Thoracic aorta (tissue), 2 donors: ENCODE results near the gene GAS1. TPM values are rescaled to one million over a fixed set of nuclear protein-coding genes. Genes with fewer than 3 reads are reported as not detected.

Experiments
- ATAC-seq: fragments of 150-250 bp; one replicate; pipeline ENCODE4 v1.8.0; 2017; ENCODE audit warnings: low read depth; ENCODE audit not compliant: insufficient number of reproducible peaks, low FRiP score
- DNase-seq: peaks from one replicate; pipeline ENCODE4 v3.0.0-alpha.2; 2020; ENCODE audit warnings: low spot score
- H3K27ac ChIP-seq, 2 donors: fragments of 200-600 bp; sonication (generic); 1 replicate in 1 of 2; 2 replicates in 1 of 2; pipeline ENCODE4 v1.5.1; 2016; ENCODE audit warnings: mild to moderate bottlenecking in 2 of 2, moderate library complexity in 2 of 2
- H3K27me3 ChIP-seq: fragments of 200-600 bp; sonication (generic); replicated peaks from 2 replicates; pipeline ENCODE4 v1.6.0; 2016; ENCODE audit warnings: mild to moderate bottlenecking; ENCODE audit not compliant: insufficient read depth
- H3K36me3 ChIP-seq: fragments of 200-600 bp; sonication (generic); one replicate; pipeline ENCODE4 v1.5.1; 2016
- H3K4me1 ChIP-seq, 2 donors: fragments of 200-600 bp; sonication (generic); 1 replicate in 1 of 2; 2 replicates in 1 of 2; pipeline versions ENCODE4 v1.5.1 to v1.6.0; 2016; ENCODE audit warnings: low read depth in 2 of 2, mild to moderate bottlenecking in 1 of 2; ENCODE audit not compliant: control insufficient read depth in 1 of 2
- H3K4me3 ChIP-seq: fragments of 200-600 bp; sonication (generic); 2 replicates; pipeline ENCODE4 v1.5.1; 2016; ENCODE audit warnings: mild to moderate bottlenecking
- H3K9me3 ChIP-seq: fragments of 200-600 bp; sonication (generic); 2 replicates; pipeline ENCODE4 v1.5.1; 2016
- total RNA-seq, 2 donors: library from RNA; depleted of rRNA; stranded (reverse); fragments of >200 nt; gene quantifications; one replicate each; pipeline versions ENCODE4 v1.1.0 to v1.2.3, GENCODE V29; 2016
- TF ChIP-seq, protein P1 (sequence below): fragments of 200-600 bp; sonication (generic); IDR thresholded peaks from one replicate; pipeline ENCODE4 v1.5.1; 2019; ENCODE audit warnings: antibody characterized with exemption

Gene GAS1
- total RNA-seq, 2 donors from 2014 or later = 47.6 to 108 TPM

DNA sequence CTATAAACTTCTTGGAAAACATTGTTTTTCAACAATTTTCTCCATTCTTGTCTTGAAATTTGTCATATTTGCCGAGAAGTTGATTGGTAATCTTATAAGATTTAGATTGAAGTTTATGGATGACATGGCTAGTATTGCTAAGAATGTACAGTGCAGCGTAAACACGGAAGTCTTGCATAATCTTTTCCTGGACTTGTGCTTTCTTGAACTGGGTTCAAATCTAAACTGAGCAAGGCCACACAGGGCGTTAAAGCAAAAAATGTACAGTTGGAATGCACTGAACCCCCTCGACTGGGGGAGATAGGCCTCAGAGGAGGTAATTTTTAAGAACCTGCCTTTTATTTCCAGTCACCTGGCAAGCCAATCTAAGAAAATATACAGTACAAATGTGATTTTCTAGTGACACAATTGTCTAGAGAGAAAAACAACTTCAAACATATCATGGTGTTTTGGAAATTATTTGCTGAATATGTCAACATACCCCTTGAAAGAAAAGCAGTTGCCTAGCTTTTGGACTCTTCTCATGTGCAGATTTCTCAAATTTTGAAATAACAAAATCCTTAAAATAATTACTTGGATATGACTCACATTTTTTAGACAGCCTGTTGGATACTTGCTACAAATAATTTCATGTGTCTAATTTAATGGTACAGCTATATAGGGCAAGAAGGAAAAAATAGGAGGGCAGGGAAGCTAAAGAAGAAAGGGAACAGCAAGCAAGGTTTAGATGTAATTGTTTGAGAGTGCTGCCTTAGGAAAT lies 18.5 kb upstream of the GAS1 start:
- Histone ChIP-seq H3K9me3 (no peaks in the 10 kb centered on the region), H3K4me3 (no peak overlapping the region), H3K36me3 (no peaks in the 10 kb centered on the region), H3K27ac (peak overlapping the region; percentile 13 to 14), H3K4me1 (peaks cover 6 to 33% of the 10 kb centered on the region in 2 donors), H3K27me3 (no peaks in the 10 kb centered on the region)
- ATAC-seq (no peak), DNase-seq (no peak)
- TF ChIP-seq, protein P1, sequence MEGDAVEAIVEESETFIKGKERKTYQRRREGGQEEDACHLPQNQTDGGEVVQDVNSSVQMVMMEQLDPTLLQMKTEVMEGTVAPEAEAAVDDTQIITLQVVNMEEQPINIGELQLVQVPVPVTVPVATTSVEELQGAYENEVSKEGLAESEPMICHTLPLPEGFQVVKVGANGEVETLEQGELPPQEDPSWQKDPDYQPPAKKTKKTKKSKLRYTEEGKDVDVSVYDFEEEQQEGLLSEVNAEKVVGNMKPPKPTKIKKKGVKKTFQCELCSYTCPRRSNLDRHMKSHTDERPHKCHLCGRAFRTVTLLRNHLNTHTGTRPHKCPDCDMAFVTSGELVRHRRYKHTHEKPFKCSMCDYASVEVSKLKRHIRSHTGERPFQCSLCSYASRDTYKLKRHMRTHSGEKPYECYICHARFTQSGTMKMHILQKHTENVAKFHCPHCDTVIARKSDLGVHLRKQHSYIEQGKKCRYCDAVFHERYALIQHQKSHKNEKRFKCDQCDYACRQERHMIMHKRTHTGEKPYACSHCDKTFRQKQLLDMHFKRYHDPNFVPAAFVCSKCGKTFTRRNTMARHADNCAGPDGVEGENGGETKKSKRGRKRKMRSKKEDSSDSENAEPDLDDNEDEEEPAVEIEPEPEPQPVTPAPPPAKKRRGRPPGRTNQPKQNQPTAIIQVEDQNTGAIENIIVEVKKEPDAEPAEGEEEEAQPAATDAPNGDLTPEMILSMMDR = no peak

DNA sequence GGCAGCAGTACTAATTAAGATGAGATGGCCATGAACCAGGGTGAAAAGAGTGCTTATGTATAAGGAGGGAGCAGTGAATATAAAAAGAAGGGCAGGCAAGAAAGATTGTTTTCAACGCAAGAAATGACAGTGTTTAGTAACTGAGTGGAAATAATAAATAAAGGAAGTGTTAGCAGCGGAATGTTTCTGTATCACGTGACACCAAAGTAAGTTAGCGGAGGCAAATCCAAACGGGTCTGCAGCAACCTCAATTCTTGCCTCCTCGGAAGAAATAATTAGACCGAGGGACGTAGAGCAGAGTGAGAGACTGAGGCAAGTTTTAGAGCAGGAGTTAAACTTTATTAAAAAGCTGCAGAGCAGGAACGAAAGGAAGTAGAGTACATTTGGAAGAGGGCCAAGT lies 15.4 kb upstream of the GAS1 start:
- Histone ChIP-seq H3K27me3 (no peaks in the 10 kb centered on the region), H3K4me1 (peaks cover 6 to 18% of the 10 kb centered on the region in 2 donors), H3K36me3 (no peaks in the 10 kb centered on the region), H3K9me3 (no peaks in the 10 kb centered on the region), H3K4me3 (no peak overlapping the region), H3K27ac (no peak overlapping the region)
- DNase-seq (no peak), ATAC-seq (no peak)
- TF ChIP-seq, protein P1 = no peak

DNA sequence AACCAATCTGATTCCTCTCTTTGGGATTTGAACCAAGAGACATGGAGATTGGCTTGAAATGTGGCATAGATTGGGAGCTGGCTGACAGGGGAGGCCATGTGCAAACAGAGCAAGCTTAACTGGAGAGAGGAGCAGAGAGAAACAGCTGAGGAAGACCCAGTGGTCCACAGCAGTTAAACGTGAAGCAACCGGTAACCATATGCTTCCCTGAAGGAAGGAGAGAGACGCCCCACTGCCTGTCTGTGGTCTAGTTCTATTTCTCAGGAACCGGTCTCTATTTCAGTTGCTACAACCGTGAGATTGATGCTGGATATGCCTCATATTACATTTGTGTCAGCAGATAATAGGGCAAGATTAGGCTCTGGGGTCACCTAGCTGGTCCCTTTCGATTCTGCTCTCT lies 13.6 kb upstream of the GAS1 start:
- Histone ChIP-seq H3K36me3 (no peaks in the 10 kb centered on the region), H3K27me3 (no peaks in the 10 kb centered on the region), H3K4me1 (peaks cover 3 to 5% of the 10 kb centered on the region in 2 donors), H3K4me3 (no peak overlapping the region), H3K9me3 (no peaks in the 10 kb centered on the region), H3K27ac (no peak overlapping the region)
- TF ChIP-seq, protein P1 = no peak
- no peak for DNase-seq
- no peak for ATAC-seq

DNA sequence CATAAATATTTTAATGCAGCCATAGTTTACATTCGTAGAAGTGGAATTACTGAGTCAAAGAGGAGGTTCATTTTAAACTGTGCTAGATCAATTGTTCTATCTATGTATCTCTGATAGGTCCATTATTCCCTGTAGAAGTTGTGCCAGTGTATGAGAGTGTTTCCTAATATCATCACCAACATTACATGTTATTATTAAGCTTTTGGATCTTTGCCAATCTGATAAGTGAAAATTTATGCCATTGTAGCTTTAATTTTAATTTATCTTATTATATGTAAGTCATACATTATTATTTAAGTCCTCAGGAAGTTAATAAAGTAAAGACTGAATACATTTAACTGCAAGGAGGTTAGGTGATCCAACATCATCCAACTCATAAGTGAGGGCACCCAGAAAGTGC lies 10.9 kb upstream of the GAS1 start:
- no peak for DNase-seq
- H3K4me1 ChIP-seq = no peaks in the 10 kb centered on the region
- no peaks in the 10 kb centered on the region for H3K27me3 ChIP-seq
- no peaks in the 10 kb centered on the region for H3K9me3 ChIP-seq
- H3K4me3 ChIP-seq = no peak overlapping the region
- TF ChIP-seq, protein P1 = no peak
- H3K27ac ChIP-seq = no peak overlapping the region
- H3K36me3 ChIP-seq = no peaks in the 10 kb centered on the region
- ATAC-seq = no peak

DNA sequence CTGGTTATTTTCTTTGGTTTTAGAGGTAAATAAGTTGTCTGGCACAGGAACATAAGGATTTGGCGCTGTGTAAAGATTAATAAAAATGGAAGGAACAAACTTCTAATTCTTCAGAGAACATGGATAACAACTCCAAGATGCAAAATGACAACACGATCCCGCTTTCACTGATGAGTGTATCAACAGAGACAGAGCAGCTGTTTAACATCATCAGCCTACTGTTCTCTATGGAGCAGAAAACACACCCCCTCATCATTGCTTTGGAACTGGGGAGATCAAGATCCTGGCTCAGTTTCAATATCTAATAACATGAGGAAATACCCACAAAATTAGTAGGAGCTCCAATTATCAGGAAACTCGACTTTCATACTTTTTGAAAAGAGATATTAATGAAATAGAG lies 8.3 kb upstream of the GAS1 start:
- Histone ChIP-seq H3K27ac (no peak overlapping the region), H3K4me1 (no peaks in the 10 kb centered on the region), H3K27me3 (no peaks in the 10 kb centered on the region), H3K4me3 (no peak overlapping the region), H3K36me3 (peaks cover 4% of the 10 kb centered on the region), H3K9me3 (no peaks in the 10 kb centered on the region)
- ATAC-seq (no peak), DNase-seq (no peak)
- TF ChIP-seq, protein P1 = no peak
